Epithelial cell of esophagus (primary cell): ENCODE measurements around the gene TET2.

Source experiments
- DNase-seq: peaks from one replicate; pipeline ENCODE4 v3.0.0; 2010; ENCODE audit warnings: low read depth
- H3K4me3 ChIP-seq: 2 replicates; pipeline ENCODE4 v1.5.1; 2011; ENCODE audit warnings: mild to moderate bottlenecking, low read length, control low read depth
- TF ChIP-seq, protein P1 (sequence below): IDR thresholded peaks from 2 replicates; pipeline ENCODE4 v1.5.1; 2011; ENCODE audit warnings: low read depth, mild to moderate bottlenecking, low read length, control low read depth, inconsistent platforms; ENCODE audit not compliant: insufficient read depth; ENCODE audit errors: missing control alignments

Gene TET2

DNA sequence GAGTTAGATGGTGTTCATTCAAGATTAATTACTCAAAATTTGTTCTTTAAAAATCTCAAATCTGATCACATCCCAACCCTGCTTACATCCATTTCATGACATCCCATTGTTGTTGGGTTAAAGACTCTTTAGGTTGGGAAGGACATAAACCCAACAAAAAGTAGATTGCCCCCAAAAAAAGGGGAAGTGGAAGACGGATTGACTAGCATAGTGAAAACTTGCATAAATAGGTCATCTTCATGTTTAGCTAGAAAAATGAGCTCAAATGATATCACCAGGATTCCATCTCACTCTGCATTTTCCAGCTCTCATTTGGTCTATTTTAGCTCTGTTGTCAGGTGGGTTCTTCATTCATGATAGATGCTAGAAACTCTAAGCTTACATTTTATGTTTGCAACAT lies 18.5 kb upstream of the TET2 start:
- DNase-seq = no peak
- TF ChIP-seq, protein P1, sequence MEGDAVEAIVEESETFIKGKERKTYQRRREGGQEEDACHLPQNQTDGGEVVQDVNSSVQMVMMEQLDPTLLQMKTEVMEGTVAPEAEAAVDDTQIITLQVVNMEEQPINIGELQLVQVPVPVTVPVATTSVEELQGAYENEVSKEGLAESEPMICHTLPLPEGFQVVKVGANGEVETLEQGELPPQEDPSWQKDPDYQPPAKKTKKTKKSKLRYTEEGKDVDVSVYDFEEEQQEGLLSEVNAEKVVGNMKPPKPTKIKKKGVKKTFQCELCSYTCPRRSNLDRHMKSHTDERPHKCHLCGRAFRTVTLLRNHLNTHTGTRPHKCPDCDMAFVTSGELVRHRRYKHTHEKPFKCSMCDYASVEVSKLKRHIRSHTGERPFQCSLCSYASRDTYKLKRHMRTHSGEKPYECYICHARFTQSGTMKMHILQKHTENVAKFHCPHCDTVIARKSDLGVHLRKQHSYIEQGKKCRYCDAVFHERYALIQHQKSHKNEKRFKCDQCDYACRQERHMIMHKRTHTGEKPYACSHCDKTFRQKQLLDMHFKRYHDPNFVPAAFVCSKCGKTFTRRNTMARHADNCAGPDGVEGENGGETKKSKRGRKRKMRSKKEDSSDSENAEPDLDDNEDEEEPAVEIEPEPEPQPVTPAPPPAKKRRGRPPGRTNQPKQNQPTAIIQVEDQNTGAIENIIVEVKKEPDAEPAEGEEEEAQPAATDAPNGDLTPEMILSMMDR = no peak
- no peak overlapping the region for H3K4me3 ChIP-seq

DNA sequence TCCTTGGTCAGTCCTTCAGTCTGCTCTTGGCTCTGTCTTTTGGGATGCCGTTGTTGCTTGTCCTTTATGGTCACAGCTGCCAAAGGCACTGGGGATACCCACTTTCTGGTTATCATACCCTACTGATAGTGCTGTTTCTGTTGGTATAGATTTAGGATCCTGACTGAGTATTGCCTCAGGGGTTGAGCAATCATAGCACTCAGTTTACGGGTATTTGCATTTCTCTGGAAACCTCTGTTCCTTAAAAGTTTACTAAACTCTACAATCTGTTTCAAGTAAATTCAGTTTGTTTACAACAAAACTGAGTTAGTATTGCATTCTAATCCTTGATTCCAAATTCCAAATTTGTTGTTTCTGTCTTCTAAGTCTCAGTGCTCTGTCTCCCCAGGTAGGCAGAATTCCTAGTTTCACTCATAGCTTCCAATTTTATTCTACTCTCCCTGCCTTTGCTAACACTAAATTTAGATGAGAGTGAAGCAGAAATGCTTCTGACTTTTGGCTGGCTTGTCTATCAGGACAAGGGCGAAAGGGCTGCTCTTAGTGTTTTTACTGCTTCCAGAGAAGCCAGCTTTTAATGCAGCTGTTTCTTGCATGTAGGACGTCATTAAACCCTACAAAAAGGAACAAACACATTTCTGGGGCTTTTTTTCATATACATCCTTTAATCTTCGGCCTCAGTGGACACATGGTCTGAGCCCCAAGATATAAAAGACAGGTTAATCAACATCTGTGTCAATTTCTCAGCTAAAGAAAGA lies 17.2 kb upstream of the TET2 start:
- TF ChIP-seq, protein P1 = no peak
- no peak for DNase-seq
- no peak overlapping the region for H3K4me3 ChIP-seq

DNA sequence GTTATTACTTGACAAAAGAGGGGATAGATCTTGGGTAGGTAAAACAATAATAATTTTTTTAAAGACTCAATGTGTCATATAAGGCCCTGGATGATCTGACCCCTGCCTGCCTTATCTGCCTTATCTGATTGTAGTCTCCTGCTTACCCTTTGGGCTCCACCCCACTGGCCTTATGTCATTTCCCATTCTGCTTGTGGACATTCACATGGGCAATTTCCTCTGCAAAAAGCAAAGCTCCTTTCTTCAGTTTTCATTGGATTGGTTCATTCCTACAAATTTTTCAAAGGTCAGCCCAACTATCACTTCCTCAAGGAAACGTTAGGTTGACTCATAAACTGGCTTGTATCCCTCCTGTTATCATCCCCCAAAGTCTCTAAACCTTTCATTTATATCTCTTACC lies 15.7 kb upstream of the TET2 start:
- no peak for DNase-seq
- no peak overlapping the region for H3K4me3 ChIP-seq
- TF ChIP-seq, protein P1 = no peak

DNA sequence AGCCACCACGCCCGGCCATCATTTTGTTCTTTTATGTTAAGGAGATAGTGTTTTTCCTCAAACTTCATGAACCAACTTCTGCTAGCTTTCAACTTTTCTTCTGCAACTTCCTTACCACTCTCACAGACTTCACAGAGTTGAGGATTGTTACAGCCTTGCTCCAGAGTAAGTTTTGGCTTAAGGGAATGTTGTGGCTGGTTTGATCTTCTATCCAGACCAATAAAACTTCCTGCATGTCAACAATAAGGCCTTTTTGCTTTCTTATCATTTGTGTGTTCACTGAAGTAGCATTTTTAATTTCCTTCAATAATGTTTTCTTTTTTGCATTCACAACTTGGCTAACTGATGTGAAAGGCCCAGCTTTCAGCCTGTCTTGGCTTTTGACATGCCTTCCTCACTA lies 12.7 kb upstream of the TET2 start:
- no peak for DNase-seq
- H3K4me3 ChIP-seq = no peak overlapping the region

DNA sequence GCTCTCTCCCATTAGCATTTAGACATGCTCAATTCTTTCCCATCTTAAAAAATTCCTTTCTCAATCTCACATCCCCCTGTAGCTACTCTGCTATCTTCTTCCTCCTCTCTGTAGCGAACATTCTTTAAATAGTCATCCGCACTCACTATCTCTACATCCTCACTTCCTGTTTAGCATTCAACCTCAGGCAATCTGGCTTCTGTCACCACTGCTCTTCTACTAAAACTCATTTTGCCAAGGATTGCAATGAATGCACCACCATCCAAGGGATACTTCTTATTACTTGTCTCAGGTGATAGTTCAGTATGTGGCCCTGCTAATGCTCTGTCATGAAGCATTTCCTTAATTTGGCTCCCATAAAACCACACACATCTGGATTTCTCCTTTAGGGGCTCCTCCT lies 10.9 kb upstream of the TET2 start:
- TF ChIP-seq, protein P1 = no peak
- no peak for DNase-seq
- H3K4me3 ChIP-seq = no peak overlapping the region

More for the DNA sequence above, 12.7 kb upstream of the TET2 start:
- TF ChIP-seq, protein P1 = no peak

DNA sequence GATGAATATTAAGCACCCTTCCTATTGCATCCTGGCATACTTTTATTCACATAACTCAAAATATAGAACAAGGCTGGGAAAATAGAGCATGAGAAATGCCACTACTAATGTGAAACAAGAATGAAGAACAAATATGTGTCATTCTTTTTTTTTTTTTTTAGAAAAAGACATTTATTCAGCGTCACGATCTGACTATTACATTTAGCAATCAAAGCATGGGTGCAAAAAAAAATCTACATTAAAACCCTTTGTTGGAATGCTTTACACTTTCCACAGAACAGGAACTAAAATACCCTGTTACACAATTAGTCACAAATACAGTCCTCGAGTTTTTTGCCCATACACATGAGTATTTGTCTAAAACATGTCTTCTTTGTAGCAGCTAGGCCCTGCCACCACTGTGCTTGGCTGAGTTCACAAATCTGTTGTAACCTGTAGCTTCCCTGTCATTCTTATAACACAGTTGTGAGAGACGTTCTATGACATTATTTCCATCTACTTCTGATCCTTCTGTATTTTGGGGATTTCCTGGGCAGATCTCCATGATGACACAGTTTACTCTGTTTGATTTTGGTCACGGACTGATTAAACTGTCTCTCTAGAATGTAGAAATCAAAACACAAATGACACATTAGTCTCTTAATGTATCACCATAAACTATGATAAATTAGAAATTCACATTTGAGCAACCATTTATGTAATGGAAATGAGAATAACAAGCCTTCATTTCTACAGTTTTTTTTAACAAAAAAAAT lies 9.4 kb upstream of the TET2 start:
- DNase-seq = peak; percentile 55
- TF ChIP-seq, protein P1 = no peak
- no peak overlapping the region for H3K4me3 ChIP-seq
